Measurements from ENCODE around the gene BMPR1B. TPM values are rescaled to one million over a fixed set of nuclear protein-coding genes. Genes with fewer than 3 reads are reported as not detected.

BMPR1B gene
- total RNA-seq, 1 experiment from 2014 or later, result not detected

DNA sequence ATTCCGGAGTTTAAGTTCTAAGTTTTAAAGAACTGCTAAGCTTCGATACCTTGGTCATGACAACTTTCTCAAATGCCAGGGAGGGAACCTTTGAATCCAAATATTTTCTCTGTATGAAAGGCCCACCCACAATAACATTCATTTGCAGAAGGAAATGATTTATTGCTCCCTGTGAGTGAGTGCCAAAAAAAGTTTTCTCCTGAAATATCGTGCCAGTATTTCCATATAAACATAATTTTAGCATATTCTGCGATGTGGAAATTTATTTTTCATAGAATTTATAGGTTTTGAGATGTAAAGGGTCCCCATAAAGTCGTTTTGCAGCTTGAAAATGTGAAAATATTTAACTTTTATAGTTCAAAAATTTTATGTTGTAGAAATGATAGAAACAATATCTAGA lies 53.9 kb downstream of the BMPR1B start:
- H3K27me3 ChIP-seq (ENCODE audit: insufficient read depth, low read length), result no peaks in the 10 kb centered on the region
- no TSS peak for BruUV-seq (replicated peaks)
- no peak overlapping the region for H3K27ac ChIP-seq (ENCODE audit: low read depth, low read length)
- no peaks in the 10 kb centered on the region for H3K9me3 ChIP-seq (ENCODE audit: control insufficient read depth in 1 of 2, insufficient read depth in 1 of 2, low read depth in 1 of 2, low read length in 2 of 2)
- DNase-seq (ENCODE audit: low read depth, low spot score), result no peak
- CTCF ChIA-PET, result no interaction called here
- H4K20me1 ChIP-seq (ENCODE audit: insufficient read depth), result no peaks in the 10 kb centered on the region
- no peak overlapping the region for H2AFZ ChIP-seq (ENCODE audit: low read depth, low read length, poor library complexity, severe bottlenecking)
- TF ChIP-seq EZH2phosphoT487 (IDR thresholded peaks at IDR 0.05; ENCODE audit: borderline replicate concordance) (no peak), POLR2A (IDR thresholded peaks at IDR 0.05; ENCODE audit: borderline replicate concordance, extremely low read depth, insufficient read depth, insufficient read length) (no peak), POLR2AphosphoS5 (IDR thresholded peaks at IDR 0.05; ENCODE audit: low read depth, low read length) (no peak), ZFX (IDR thresholded peaks at IDR 0.05) (no peak), YY1 (IDR thresholded peaks at IDR 0.05; ENCODE audit: extremely low read depth, insufficient replicate concordance, low read depth, low read length) (no peak), CEBPB (IDR thresholded peaks at IDR 0.05; ENCODE audit: low read depth) (no peak), SP1 (IDR thresholded peaks at IDR 0.05; ENCODE audit: low read depth) (no peak), SRF (IDR thresholded peaks at IDR 0.05; ENCODE audit: low read depth) (no peak), ELF1 (IDR thresholded peaks at IDR 0.05; ENCODE audit: borderline replicate concordance, low read depth) (no peak), TCF7L2 (IDR thresholded peaks at IDR 0.05; ENCODE audit: borderline replicate concordance, extremely low read depth, insufficient read depth, insufficient read length) (no peak)
- TF ChIP-seq, protein P1, sequence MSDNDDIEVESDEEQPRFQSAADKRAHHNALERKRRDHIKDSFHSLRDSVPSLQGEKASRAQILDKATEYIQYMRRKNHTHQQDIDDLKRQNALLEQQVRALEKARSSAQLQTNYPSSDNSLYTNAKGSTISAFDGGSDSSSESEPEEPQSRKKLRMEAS (IDR thresholded peaks at IDR 0.05), result no peak
- TF ChIP-seq, protein P2, sequence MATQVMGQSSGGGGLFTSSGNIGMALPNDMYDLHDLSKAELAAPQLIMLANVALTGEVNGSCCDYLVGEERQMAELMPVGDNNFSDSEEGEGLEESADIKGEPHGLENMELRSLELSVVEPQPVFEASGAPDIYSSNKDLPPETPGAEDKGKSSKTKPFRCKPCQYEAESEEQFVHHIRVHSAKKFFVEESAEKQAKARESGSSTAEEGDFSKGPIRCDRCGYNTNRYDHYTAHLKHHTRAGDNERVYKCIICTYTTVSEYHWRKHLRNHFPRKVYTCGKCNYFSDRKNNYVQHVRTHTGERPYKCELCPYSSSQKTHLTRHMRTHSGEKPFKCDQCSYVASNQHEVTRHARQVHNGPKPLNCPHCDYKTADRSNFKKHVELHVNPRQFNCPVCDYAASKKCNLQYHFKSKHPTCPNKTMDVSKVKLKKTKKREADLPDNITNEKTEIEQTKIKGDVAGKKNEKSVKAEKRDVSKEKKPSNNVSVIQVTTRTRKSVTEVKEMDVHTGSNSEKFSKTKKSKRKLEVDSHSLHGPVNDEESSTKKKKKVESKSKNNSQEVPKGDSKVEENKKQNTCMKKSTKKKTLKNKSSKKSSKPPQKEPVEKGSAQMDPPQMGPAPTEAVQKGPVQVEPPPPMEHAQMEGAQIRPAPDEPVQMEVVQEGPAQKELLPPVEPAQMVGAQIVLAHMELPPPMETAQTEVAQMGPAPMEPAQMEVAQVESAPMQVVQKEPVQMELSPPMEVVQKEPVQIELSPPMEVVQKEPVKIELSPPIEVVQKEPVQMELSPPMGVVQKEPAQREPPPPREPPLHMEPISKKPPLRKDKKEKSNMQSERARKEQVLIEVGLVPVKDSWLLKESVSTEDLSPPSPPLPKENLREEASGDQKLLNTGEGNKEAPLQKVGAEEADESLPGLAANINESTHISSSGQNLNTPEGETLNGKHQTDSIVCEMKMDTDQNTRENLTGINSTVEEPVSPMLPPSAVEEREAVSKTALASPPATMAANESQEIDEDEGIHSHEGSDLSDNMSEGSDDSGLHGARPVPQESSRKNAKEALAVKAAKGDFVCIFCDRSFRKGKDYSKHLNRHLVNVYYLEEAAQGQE (IDR thresholded peaks at IDR 0.05; ENCODE audit: low read depth), result no peak
- TF ChIP-seq, protein P3, sequence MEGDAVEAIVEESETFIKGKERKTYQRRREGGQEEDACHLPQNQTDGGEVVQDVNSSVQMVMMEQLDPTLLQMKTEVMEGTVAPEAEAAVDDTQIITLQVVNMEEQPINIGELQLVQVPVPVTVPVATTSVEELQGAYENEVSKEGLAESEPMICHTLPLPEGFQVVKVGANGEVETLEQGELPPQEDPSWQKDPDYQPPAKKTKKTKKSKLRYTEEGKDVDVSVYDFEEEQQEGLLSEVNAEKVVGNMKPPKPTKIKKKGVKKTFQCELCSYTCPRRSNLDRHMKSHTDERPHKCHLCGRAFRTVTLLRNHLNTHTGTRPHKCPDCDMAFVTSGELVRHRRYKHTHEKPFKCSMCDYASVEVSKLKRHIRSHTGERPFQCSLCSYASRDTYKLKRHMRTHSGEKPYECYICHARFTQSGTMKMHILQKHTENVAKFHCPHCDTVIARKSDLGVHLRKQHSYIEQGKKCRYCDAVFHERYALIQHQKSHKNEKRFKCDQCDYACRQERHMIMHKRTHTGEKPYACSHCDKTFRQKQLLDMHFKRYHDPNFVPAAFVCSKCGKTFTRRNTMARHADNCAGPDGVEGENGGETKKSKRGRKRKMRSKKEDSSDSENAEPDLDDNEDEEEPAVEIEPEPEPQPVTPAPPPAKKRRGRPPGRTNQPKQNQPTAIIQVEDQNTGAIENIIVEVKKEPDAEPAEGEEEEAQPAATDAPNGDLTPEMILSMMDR (IDR thresholded peaks at IDR 0.05 in 2 of 3, conservative IDR thresholded peaks at IDR 0.05 in 1 of 3; ENCODE audit: borderline replicate concordance in 1 of 3, insufficient read depth in 1 of 3, low read depth in 2 of 3, low read length in 2 of 3), result no peak
- TF ChIP-seq, protein P4, sequence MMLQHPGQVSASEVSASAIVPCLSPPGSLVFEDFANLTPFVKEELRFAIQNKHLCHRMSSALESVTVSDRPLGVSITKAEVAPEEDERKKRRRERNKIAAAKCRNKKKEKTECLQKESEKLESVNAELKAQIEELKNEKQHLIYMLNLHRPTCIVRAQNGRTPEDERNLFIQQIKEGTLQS (IDR thresholded peaks at IDR 0.05), result no peak
- no peaks in the 10 kb centered on the region for H3K36me3 ChIP-seq (ENCODE audit: control insufficient read depth in 1 of 2, insufficient read depth in 2 of 2, low read length in 2 of 2)
- no peaks in the 10 kb centered on the region for H3K9me2 ChIP-seq (ENCODE audit: insufficient read depth)
- H3K79me2 ChIP-seq (ENCODE audit: insufficient read depth, low read length), result no peaks in the 10 kb centered on the region
- H3K9ac ChIP-seq (ENCODE audit: low read length), result no peak overlapping the region
- POLR2A ChIA-PET, result no interaction called here
- no peaks in the 10 kb centered on the region for H3K4me1 ChIP-seq (ENCODE audit: control insufficient read depth in 1 of 2, insufficient read depth in 2 of 2, low read length in 2 of 2)
- intact Hi-C loops (cut with micrococcal nuclease), result no loop called here
- H3K4me2 ChIP-seq (ENCODE audit: low read length), result no peak overlapping the region
- no peak for ATAC-seq
- RAD21 ChIA-PET (ENCODE audit: low non-redundant PET in 1 of 2, low total read pairs in 2 of 2, uncharacterized antibody in 2 of 2, unreplicated experiment in 2 of 2), result no interaction called here
- no peak overlapping the region for H3K4me3 ChIP-seq (replicated peaks in 1 of 2; ENCODE audit: low read depth in 1 of 2, low read length in 2 of 2)

All from HCT116 (cell line).